Adrenal gland (tissue), 12 donors: ENCODE data around the gene WNT7A. TPM values are rescaled to one million over a fixed set of nuclear protein-coding genes. Genes with fewer than 3 reads are reported as not detected.

ENCODE experiments used
- DNase-seq, 7 donors: peaks; one replicate each; pipeline ENCODE4 v3.0.0-alpha.2; 2019 to 2020
- H3K27ac ChIP-seq, 5 donors: fragments of 200-600 bp; sonication (generic) in 4 of 5; 1 replicate in 3 of 5; 2 replicates in 2 of 5; pipeline versions ENCODE4 v1.5.1 to v1.8.0; 2016 to 2020; ENCODE audit warnings: mild to moderate bottlenecking in 1 of 5
- H3K27me3 ChIP-seq: fragments of 200-600 bp; 2 replicates; pipeline ENCODE4 v1.8.0; 2021
- H3K36me3 ChIP-seq, 2 donors: fragments of 200-600 bp; replicated peaks in 1 of 2; 1 replicate in 1 of 2; 2 replicates in 1 of 2; pipeline versions ENCODE4 v1.5.1 to v1.8.0; 2018 to 2022
- H3K4me1 ChIP-seq, 2 donors: fragments of 200-600 bp; replicated peaks in 1 of 2; 1 replicate in 1 of 2; 2 replicates in 1 of 2; pipeline versions ENCODE4 v1.5.1 to v1.8.0; 2018 to 2021
- H3K4me3 ChIP-seq, 4 donors: fragments of 200-600 bp; sonication (generic) in 3 of 4; one replicate each; pipeline ENCODE4 v1.5.1; 2016 to 2018
- H3K9me3 ChIP-seq, 3 donors: fragments of 200-600 bp; sonication (generic) in 1 of 3; replicated peaks in 1 of 3; 1 replicate in 2 of 3; 2 replicates in 1 of 3; pipeline versions ENCODE4 v1.5.1 to v1.8.0; 2016 to 2021
- POLR2A ChIP-seq, 2 donors: fragments of 450-650 bp; IDR thresholded peaks; one replicate each; pipeline ENCODE4 v1.6.1; 2017; ENCODE audit warnings: antibody characterized with exemption in 2 of 2, mild to moderate bottlenecking in 2 of 2, moderate library complexity in 1 of 2
- WGBS, 4 donors: extraction: QIAGEN DNeasy Blood & Tissue Kit in 2 of 4; methylation state at CpG; one replicate each; pipeline versions ENCODE4 v1.1.5 to v1.1.7; 2013 to 2017; 5-methylcytosine and 5-hydroxymethylcytosine counted together
- intact Hi-C, 2 donors: fragments of 100-400 bp; cut with DNase I; formaldehyde crosslinking; loops; one replicate each; pipeline versions ENCODE4 v1.14.1 to v1.15.0; 2022 to 2023
- polyA plus RNA-seq, 3 donors: library from polyadenylated mRNA; stranded (reverse); fragments of 200-250 nt in 2 of 3; fragments of 350-450 nt in 1 of 3; fragmentation: Illumina TruSeq in 1 of 3; extraction: RNeasy Lipid Tissue Mini Kit (QIAGEN cat#74804) in 1 of 3; gene quantifications; one replicate each; pipeline ENCODE4 v1.2.3, GENCODE V29; 2013 to 2014
- total RNA-seq, 9 donors: library from RNA; depleted of rRNA in 4 of 9; stranded (reverse); fragments of >200 nt in 4 of 9; fragments of 120-200 nt in 1 of 9; fragmentation: NEBNext Ultra II Directional in 1 of 9; extraction: Animal tissue kit (Norgen Biotek cat#: 25700) in 1 of 9; gene quantifications; one replicate each; pipeline versions ENCODE4 v1.1.0 to v1.2.4, GENCODE V29; 2013 to 2023
- TF ChIP-seq, protein P1 (sequence below), 6 experiments: fragments of 450-650 bp in 4 of 6; fragments of 200-600 bp in 2 of 6; sonication (generic) in 1 of 6; IDR thresholded peaks; 1 replicate in 5 of 6; 2 replicates in 1 of 6; pipeline versions ENCODE4 v1.5.1 to v1.8.0; 2016 to 2021; ENCODE audit warnings: antibody characterized with exemption in 6 of 6, mild to moderate bottlenecking in 2 of 6, moderate library complexity in 1 of 6
- donor health status: healthy with polysubstance abuse.
- donor health status: Bipolar disorder and iron deficiency.
- donor health status: DM: yes; HTN: yes; CAD: no.
- donor health status: DM: no; HTN: no; CAD: no.
- donor health status: DM: no; HTN: no; CAD: no.
- donor health status: DM: yes; HTN: yes; CAD: no.

The WNT7A gene
- total and polyA plus RNA-seq, 12 donors = under 0.01 TPM; not detected in 11

DNA sequence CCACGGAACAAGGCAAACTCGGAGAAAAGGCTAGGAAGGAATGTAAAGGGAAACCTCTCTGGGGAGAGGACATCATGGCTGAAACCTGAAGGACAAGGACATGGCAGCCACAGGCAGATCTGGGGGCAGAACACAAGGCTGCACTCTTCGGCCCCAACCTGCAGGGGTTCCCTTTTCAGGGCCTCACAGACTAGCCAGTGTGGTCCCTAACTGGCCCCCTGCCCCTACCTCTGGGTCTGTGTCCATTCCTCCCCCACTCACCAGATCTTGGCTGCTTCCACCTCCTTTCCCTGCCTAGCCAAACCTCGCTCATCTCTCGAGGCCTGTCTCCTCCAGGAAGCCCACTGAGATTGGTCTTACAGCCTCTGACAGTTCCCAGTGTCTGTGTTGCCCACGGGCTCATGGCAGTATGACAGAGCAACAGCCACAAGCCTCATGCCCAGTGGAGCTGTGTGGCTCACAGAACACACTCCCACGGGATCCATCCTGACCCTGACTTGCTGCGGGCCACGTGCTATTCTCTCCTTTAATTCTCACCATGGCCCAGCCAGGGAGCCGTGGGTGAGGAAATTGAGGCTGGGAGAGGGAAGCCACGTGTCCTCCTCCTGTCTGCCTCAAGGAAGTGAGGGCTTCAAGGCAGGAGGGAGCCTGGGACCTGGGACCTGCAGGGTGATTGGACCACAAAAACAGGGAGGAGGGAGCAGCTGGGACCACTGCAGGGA, 26.5 kb downstream of the WNT7A start:
- no peaks in the 10 kb centered on the region for H3K9me3 ChIP-seq
- no peak overlapping the region for H3K27ac ChIP-seq
- H3K4me3 ChIP-seq = no peak overlapping the region
- peaks cover 10% of the 10 kb centered on the region for H3K27me3 ChIP-seq
- H3K36me3 ChIP-seq = no peaks in the 10 kb centered on the region
- WGBS, 4 donors = 65 to 74% (median 73%) methylated on average over 11 of the region's 11 CpGs
- TF ChIP-seq, protein P1, sequence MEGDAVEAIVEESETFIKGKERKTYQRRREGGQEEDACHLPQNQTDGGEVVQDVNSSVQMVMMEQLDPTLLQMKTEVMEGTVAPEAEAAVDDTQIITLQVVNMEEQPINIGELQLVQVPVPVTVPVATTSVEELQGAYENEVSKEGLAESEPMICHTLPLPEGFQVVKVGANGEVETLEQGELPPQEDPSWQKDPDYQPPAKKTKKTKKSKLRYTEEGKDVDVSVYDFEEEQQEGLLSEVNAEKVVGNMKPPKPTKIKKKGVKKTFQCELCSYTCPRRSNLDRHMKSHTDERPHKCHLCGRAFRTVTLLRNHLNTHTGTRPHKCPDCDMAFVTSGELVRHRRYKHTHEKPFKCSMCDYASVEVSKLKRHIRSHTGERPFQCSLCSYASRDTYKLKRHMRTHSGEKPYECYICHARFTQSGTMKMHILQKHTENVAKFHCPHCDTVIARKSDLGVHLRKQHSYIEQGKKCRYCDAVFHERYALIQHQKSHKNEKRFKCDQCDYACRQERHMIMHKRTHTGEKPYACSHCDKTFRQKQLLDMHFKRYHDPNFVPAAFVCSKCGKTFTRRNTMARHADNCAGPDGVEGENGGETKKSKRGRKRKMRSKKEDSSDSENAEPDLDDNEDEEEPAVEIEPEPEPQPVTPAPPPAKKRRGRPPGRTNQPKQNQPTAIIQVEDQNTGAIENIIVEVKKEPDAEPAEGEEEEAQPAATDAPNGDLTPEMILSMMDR (IDR thresholded peaks at IDR 0.05) = no peak
- no peak for TF ChIP-seq POLR2A (IDR thresholded peaks at IDR 0.05)
- no peak for DNase-seq
- intact Hi-C loops = no loop called here
- no peaks in the 10 kb centered on the region for H3K4me1 ChIP-seq

DNA sequence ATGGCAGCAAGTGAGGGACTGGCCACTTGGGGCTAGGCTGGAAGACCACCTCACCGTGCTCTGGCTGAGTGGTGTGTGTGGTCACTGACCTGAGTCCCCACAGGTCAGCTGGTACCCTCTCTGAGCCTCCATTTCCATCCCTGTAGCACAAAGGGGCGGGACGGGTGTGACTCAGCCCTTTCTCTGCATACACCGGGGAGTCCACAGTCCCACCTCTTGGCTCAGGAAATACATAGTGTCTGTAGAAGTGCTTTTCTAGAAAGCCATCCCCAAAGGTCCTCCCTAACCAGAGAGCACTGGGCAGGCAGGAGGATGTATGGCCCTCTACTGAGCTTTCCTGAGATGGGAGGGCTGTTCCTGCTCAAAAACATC, 27.2 kb downstream of the WNT7A start:
- H3K27ac ChIP-seq = no peak overlapping the region
- peaks cover 5% of the 10 kb centered on the region for H3K27me3 ChIP-seq
- no peaks in the 10 kb centered on the region for H3K4me1 ChIP-seq
- no peak for DNase-seq
- TF ChIP-seq POLR2A (IDR thresholded peaks at IDR 0.05) = no peak
- TF ChIP-seq, protein P1 (IDR thresholded peaks at IDR 0.05) = no peak
- no peaks in the 10 kb centered on the region for H3K9me3 ChIP-seq
- intact Hi-C loops = no loop called here
- no peak overlapping the region for H3K4me3 ChIP-seq
- WGBS, 4 donors = 63 to 71% (median 70%) methylated on average over 3 to 4 of the region's 4 CpGs
- H3K36me3 ChIP-seq = no peaks in the 10 kb centered on the region

DNA sequence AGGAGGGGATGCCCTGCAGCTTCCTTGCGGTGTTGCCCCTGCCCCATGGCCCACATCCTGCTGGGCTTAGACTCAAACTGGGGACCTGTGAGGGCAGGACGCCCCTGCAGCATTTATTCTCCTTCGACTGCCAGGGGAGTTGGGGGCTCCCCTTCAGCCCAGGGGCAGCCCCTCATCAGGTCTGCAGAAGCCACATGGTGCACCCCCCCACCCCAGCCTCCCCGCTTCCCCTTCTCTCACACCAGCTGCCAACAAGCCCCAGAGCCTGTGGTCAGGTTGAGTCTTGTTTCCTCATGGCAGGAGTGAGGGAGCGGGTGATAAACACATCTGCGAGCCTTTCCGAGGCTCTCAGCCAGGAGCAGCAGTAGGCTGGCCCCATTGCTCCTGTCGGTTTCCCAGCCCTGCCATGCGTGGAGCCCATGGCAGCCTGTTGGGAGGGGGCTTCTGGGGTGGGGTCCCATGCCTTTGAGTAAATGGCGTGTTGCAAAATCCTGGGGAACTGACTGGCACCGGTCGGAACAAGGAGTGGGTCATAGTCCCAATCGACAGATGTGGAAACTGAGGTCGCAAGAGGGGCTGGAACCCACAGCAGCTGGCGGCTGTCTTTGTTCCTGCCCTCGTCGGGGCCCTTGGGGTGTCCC, 27.8 kb downstream of the WNT7A start:
- no peak for TF ChIP-seq POLR2A (IDR thresholded peaks at IDR 0.05)
- TF ChIP-seq, protein P1 (IDR thresholded peaks at IDR 0.05) = no peak
- no peaks in the 10 kb centered on the region for H3K4me1 ChIP-seq
- peaks cover 5% of the 10 kb centered on the region for H3K27me3 ChIP-seq
- 72 to 89% (median 81%) methylated on average over 10 to 17 of the region's 17 CpGs for WGBS, 4 donors
- H3K4me3 ChIP-seq = no peak overlapping the region
- H3K27ac ChIP-seq = no peak overlapping the region
- no peaks in the 10 kb centered on the region for H3K9me3 ChIP-seq
- H3K36me3 ChIP-seq = no peaks in the 10 kb centered on the region
- no peak for DNase-seq
- intact Hi-C loops = no loop called here

- no peak overlapping the region for H3K4me3 ChIP-seq
- H3K9me3 ChIP-seq = no peaks in the 10 kb centered on the region
- TF ChIP-seq POLR2A (IDR thresholded peaks at IDR 0.05) = no peak
- TF ChIP-seq, protein P1 (IDR thresholded peaks at IDR 0.05) = no peak
- H3K36me3 ChIP-seq = no peaks in the 10 kb centered on the region
- H3K27ac ChIP-seq = no peak overlapping the region
- no peaks in the 10 kb centered on the region for H3K4me1 ChIP-seq
- 63 to 72% (median 65%) methylated on average over 15 of the region's 15 CpGs for WGBS, 4 donors
- peaks cover 4% of the 10 kb centered on the region for H3K27me3 ChIP-seq
- intact Hi-C loops = no loop called here
- DNase-seq = no peak
Measured at GRCh38 chr3:13851091-13851849, 28.6 kb downstream of the WNT7A start.
